IgD-negative memory B cell (primary cell): ENCODE data around the gene KRTAP5-9. TPM values are rescaled to one million over a fixed set of nuclear protein-coding genes. Genes with fewer than 3 reads are reported as not detected.
A peak's percentile ranks its signal among the peaks of the same experiment; 100 is the strongest.
"Not testable (repeated sequence)": the region's sequence is repeated elsewhere in the genome, so short reads cannot be mapped to it uniquely, and the experiment has no call there.

Experiments used
- H3K27ac Mint-ChIP-seq, 3 donors: one replicate each; pipeline ENCODE4 v1.8.0; 2020 to 2022; ENCODE audit warnings: mild to moderate bottlenecking in 3 of 3, mixed read lengths in 3 of 3, moderate library complexity in 1 of 3
- H3K27me3 Mint-ChIP-seq: one replicate; pipeline ENCODE4 v1.8.0; 2021; ENCODE audit warnings: mixed read lengths
- H3K36me3 Mint-ChIP-seq: one replicate; pipeline ENCODE4 v1.8.0; 2020; ENCODE audit warnings: mild to moderate bottlenecking, mixed read lengths
- H3K4me1 Mint-ChIP-seq, 3 donors: one replicate each; pipeline ENCODE4 v1.8.0; 2020 to 2022; ENCODE audit warnings: mixed read lengths in 3 of 3, mild to moderate bottlenecking in 1 of 3
- H3K4me3 Mint-ChIP-seq, 4 donors: one replicate each; pipeline ENCODE4 v1.8.0; 2020 to 2022; ENCODE audit warnings: mild to moderate bottlenecking in 4 of 4, mixed read lengths in 4 of 4, moderate library complexity in 3 of 4
- H3K9me3 Mint-ChIP-seq, 3 donors: one replicate each; pipeline ENCODE4 v1.8.0; 2020 to 2021; ENCODE audit warnings: mixed read lengths in 3 of 3, mild to moderate bottlenecking in 1 of 3
- polyA plus RNA-seq: library from polyadenylated mRNA; unstranded; fragments of 300-500 nt; fragmentation: Illumina TruSeq; gene quantifications from one replicate; pipeline ENCODE4 v1.2.3, GENCODE V29; 2021

The KRTAP5-9 gene
- polyA plus RNA-seq, 1 donor from 2014 or later, result not detected

- H3K36me3 Mint-ChIP-seq, result no peaks in the 10 kb centered on the region
- no peak within 1 kb of the TSS for H3K4me3 Mint-ChIP-seq
- peaks cover 0 to 5% (median 0%) of the 10 kb centered on the region in 3 donors for H3K4me1 Mint-ChIP-seq
- H3K27ac Mint-ChIP-seq, result no peak within 1 kb of the TSS
- H3K27me3 Mint-ChIP-seq, result peaks cover 21% of the 10 kb centered on the region
- H3K9me3 Mint-ChIP-seq, result peaks cover 0 to 8% (median 4%) of the 10 kb centered on the region in 3 donors
These were observed 17.0 kb downstream of the KRTAP5-9 start, which contains the start of gene KRTAP5-10 for GRCh38 chr11:71565263-71565662. TSS of gene KRTAP5-10 (plus strand) at chr11:71565563. CDS start at chr11:71565588, 25 bp downstream.

- H3K4me3 Mint-ChIP-seq, result no peak overlapping the region
- H3K27ac Mint-ChIP-seq, result no peak overlapping the region
- peaks cover 0 to 7% (median 0%) of the 10 kb centered on the region in 3 donors for H3K4me1 Mint-ChIP-seq
- peaks cover under 1 to 3% (median 2%) of the 10 kb centered on the region in 3 donors for H3K9me3 Mint-ChIP-seq
- no peaks in the 10 kb centered on the region for H3K36me3 Mint-ChIP-seq
- H3K27me3 Mint-ChIP-seq, result peaks cover 18% of the 10 kb centered on the region
These were observed 17.9 kb downstream of the KRTAP5-9 start for GRCh38 chr11:71566081-71566620.

DNA sequence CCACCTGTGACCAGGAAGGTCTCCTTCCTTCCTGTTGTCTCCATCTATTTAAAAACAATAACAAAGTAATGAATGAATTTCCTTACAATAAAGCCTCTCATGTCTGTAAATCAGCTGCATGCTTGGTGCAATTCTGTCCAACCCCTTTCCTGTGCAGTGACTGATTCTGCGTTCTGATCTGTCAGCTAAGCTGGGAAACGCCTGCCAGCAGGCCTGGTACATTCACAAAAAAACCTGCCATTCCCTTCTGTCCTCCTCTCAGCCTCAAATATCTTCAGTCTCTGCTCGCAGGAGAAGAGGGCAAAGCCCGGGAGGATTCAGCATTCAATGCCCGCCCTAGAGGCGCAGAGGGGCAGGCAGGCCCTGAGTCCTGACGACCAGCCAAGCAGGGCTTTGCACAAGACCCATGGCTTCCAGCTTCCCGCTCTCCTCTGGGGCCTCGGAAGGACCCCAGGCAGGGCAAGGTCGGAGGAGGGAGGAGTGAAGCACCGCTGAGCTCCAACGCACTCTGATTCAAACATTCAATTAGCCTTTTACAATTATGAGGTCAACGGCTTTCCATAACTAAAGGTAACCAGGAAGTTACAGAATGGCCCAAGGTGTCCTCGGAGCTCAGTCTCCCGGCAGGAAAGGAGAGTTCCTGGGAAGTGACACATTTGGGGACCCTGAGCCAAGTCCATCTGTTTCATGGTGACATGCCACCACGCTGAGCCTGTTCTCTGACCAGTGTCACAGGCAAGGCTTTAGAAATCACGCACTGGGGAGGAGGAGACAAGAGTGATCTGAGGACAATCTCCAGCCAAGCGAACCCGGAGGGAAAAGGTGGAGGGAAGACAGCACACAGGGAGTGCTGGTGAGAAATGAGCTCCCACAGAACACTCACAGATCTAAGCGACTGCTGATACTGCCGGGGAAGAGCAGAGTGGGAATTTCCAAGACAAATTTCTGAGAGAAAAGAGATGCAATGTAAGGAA lies 18.7 kb downstream of the KRTAP5-9 start:
- H3K9me3 Mint-ChIP-seq, H3K27ac Mint-ChIP-seq, H3K36me3 Mint-ChIP-seq, H3K4me3 Mint-ChIP-seq, H3K4me1 Mint-ChIP-seq: not testable (repeated sequence)
- peaks cover 14% of the 10 kb centered on the region for H3K27me3 Mint-ChIP-seq

DNA sequence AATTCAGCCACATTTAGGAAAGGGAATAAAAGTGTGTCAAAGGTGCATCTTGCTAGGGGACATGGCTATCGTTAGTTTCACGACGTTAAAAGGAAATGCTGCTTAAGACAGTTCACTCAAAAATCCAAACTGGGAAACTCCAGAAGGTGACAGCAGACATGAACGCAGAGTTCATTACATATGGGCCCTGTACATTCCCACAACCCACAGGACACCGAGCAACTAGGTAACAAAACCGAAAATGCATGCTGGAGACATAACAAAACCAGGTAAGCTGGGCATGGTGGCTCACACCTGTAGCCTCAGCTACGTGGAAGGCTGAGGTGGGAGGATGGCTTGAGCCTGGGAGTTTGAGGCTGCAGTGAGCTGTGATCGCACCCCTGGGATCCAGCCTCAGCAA lies 19.4 kb downstream of the KRTAP5-9 start:
- peaks cover 15% of the 10 kb centered on the region for H3K27me3 Mint-ChIP-seq
- not testable (repeated sequence) for H3K4me1 Mint-ChIP-seq, H3K4me3 Mint-ChIP-seq, H3K9me3 Mint-ChIP-seq, H3K36me3 Mint-ChIP-seq, H3K27ac Mint-ChIP-seq

DNA sequence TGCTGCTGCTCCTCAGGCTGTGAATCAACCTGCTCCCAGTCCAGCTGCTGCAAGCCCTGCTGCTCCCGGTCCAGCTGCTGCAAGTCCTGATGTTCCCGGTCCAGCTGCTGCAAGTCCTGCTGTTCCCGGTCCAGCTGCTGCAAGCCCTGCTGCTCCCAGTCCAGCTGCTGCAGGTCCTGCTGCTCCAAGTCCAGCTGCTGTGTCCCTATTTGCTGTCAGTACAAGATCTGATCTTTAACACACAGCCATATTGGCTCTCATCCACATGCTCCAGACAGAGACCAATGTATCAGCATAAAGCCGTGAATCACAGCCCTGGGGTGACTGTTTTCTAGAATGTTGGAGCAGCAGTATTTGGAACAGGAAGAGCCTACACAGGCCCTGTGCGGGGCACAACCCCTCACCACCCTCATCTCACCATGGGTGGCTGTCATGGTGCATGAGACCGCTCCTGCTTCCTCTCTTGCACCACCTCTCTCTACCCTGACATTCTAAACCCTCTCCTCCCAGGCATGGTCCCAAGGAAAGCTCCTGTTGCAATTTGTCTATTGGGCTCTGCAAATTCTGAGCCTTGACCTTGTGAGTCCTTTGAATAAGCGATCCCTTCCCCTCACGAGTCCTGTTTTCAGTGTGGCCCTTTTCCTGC lies 20.6 kb downstream of the KRTAP5-9 start:
- H3K27me3 Mint-ChIP-seq, result peaks cover 15% of the 10 kb centered on the region
- peaks cover 0 to 3% (median 2%) of the 10 kb centered on the region in 3 donors for H3K9me3 Mint-ChIP-seq
- H3K4me3 Mint-ChIP-seq, result no peak overlapping the region
- peak overlapping the region in 1 of 3 donors; percentile 16 for H3K27ac Mint-ChIP-seq
- no peaks in the 10 kb centered on the region for H3K36me3 Mint-ChIP-seq
- peaks cover 0 to 2% (median 0%) of the 10 kb centered on the region in 3 donors for H3K4me1 Mint-ChIP-seq

GRCh38 chr11:71571101-71571850 lies 23.1 kb downstream of the KRTAP5-9 start:
- not testable (repeated sequence) for H3K9me3 Mint-ChIP-seq

DNA sequence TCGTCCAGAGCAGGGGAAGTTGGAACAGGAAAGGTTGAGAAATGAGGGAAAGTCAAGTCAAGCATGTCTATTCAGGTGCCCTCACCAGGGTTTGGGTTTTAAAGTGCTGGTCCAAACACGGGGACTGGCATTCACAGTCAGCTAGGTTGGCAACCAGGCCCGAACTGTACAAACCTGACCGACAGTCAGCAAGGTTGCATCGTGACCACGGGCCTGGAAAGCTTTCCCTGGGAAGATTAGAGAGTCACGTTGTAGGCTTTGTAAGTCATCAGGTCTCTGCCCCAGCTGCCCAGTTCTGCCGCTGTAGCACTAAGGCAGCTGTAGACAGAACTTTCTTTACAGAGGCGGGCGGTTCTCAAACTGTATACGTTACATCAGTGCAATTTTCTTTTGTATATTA lies 24.6 kb downstream of the KRTAP5-9 start:
- H3K4me1 Mint-ChIP-seq, result peaks cover 0 to 4% (median 2%) of the 10 kb centered on the region in 3 donors
- H3K27me3 Mint-ChIP-seq, result peaks cover 8% of the 10 kb centered on the region
- H3K9me3 Mint-ChIP-seq, result peaks cover 0 to 3% (median 0%) of the 10 kb centered on the region in 3 donors
- H3K27ac Mint-ChIP-seq, result no peak overlapping the region
- peaks cover 2% of the 10 kb centered on the region for H3K36me3 Mint-ChIP-seq
- H3K4me3 Mint-ChIP-seq, result no peak overlapping the region

More at GRCh38 chr11:71571101-71571850, 23.1 kb downstream of the KRTAP5-9 start:
- not testable (repeated sequence) for H3K27me3 Mint-ChIP-seq, H3K36me3 Mint-ChIP-seq, H3K4me3 Mint-ChIP-seq, H3K27ac Mint-ChIP-seq, H3K4me1 Mint-ChIP-seq

- Mint-ChIP-seq H3K27me3 (peaks cover 8% of the 10 kb centered on the region), H3K27ac (no peak overlapping the region), H3K9me3 (peaks cover 0 to 3% (median 0%) of the 10 kb centered on the region in 3 donors)
These were observed 26.2 kb downstream of the KRTAP5-9 start for GRCh38 chr11:71574418-71574817.

DNA sequence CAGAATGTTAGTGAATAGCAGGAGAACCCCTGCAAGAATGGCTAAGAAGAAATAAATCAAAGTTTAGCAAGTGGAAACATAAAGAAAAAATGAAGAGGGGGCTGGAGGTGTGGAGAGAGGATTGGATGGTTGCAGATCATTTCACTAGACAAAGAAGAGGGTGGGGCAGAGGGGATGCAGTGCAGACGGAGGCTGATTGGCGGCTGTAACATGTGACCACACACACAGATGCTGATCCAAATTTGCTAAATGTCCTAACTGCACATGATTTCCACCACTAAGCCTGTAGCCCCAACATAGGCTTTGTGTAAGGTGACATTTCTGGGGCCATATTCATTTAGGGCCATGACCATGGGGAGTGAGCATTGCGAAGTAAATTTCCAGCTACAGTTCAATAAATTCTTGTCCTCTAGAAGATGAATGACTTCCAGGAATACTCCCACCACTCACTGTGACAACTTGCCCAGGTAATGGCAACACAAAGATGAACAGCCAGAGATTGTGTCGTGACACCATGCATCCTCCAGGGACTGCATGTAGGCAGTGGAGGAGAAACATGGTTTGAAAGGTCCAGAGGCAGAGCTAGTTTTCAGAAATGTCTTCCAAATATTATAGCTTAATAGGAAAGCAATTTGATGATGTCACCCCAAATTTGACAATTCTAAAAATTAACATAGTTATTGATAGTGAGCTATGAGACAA lies 27.7 kb downstream of the KRTAP5-9 start:
- Mint-ChIP-seq H3K36me3 (peaks cover 2% of the 10 kb centered on the region), H3K4me1 (peaks cover 0 to 7% (median 4%) of the 10 kb centered on the region in 3 donors), H3K9me3 (no peaks in the 10 kb centered on the region), H3K4me3 (no peak overlapping the region), H3K27ac (no peak overlapping the region), H3K27me3 (peaks cover 9% of the 10 kb centered on the region)

More at GRCh38 chr11:71574418-71574817, 26.2 kb downstream of the KRTAP5-9 start:
- peaks cover 2% of the 10 kb centered on the region for H3K36me3 Mint-ChIP-seq
- H3K4me3 Mint-ChIP-seq, result no peak overlapping the region
- peaks cover 0 to 4% (median 2%) of the 10 kb centered on the region in 3 donors for H3K4me1 Mint-ChIP-seq

GRCh38 chr11:71576688-71577465 lies 28.7 kb downstream of the KRTAP5-9 start:
- H3K9me3 Mint-ChIP-seq, H3K27ac Mint-ChIP-seq, H3K36me3 Mint-ChIP-seq, H3K4me1 Mint-ChIP-seq, H3K4me3 Mint-ChIP-seq: not testable (repeated sequence)
- H3K27me3 Mint-ChIP-seq, result peaks cover 14% of the 10 kb centered on the region

DNA sequence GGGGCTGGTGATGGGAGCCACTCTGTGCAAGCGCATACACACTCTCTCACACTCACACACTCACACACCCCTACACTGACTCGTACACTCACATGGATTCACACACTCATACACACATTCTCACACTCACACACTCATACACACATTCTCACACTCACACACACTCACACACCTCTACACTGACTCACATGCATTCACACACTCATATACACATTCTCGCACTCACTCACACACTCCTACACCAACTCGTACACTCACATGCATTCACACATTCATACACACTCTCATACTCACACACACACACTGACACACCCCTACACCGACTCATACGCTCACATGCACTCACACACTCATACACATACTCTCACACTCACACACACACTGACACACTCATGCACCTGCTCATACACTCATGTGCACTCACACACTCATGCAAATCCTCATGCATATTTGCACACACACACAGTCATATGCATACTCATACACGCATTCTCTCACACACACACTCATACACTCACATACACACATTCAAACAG lies 29.3 kb downstream of the KRTAP5-9 start:
- Mint-ChIP-seq H3K27ac (no peak overlapping the region), H3K4me1 (peaks cover 0 to 7% (median 4%) of the 10 kb centered on the region in 3 donors), H3K36me3 (peaks cover 3% of the 10 kb centered on the region), H3K4me3 (no peak overlapping the region), H3K27me3 (peaks cover 17% of the 10 kb centered on the region), H3K9me3 (no peaks in the 10 kb centered on the region)

DNA sequence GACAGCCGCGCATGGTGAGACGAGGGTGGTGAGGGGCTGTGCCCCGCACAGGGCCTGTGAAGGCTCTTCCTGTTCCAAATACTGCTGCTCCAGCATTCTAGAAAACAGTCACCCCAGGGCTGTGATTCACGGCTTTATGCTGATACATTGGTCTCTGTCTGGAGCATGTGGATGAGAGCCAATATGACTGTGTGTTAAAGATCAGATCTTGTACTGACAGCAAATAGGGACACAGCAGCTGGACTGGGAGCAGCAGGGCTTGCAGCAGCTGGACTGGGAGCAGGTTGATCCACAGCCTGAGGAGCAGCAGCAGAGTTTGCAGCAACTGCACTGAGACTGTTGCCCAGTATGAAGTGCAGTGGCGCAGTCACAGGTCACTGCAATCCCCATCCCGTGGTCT lies 31.3 kb downstream of the KRTAP5-9 start:
- H3K27ac Mint-ChIP-seq, H3K9me3 Mint-ChIP-seq, H3K36me3 Mint-ChIP-seq, H3K4me1 Mint-ChIP-seq, H3K4me3 Mint-ChIP-seq: not testable (repeated sequence)
- H3K27me3 Mint-ChIP-seq, result peaks cover 12% of the 10 kb centered on the region
